HL-60 (cell line): ENCODE data around the gene SLC12A5.

ENCODE experiments used
- DNase-seq, 2 experiments: peaks; one replicate each; pipeline ENCODE4 v3.0.0-alpha.2; 2010 to 2020; ENCODE audit warnings: low read depth in 1 of 2, low spot score in 1 of 2
- H3K27ac ChIP-seq: fragments of 250-450 bp; sonication (Bioruptor Pico); replicated peaks from 2 replicates; pipeline ENCODE4 v1.5.1; 2020; ENCODE audit warnings: mild to moderate bottlenecking, moderate library complexity
- H3K27me3 ChIP-seq: fragments of 250-450 bp; sonication (Bioruptor Pico); 2 replicates; pipeline ENCODE4 v1.5.1; 2021; ENCODE audit warnings: mild to moderate bottlenecking, moderate library complexity; ENCODE audit not compliant: insufficient read depth, poor library complexity, severe bottlenecking
- H3K4me3 ChIP-seq: replicated peaks from 2 replicates; pipeline ENCODE4 v1.5.1; 2011; ENCODE audit warnings: mild to moderate bottlenecking, control low read depth, low read length; ENCODE audit not compliant: insufficient read depth
- CTCF ChIP-seq: IDR thresholded peaks from one replicate; pipeline ENCODE4 v1.5.1; 2011; ENCODE audit warnings: low read length, control low read depth, inconsistent platforms; ENCODE audit not compliant: insufficient read depth
- GABPA ChIP-seq: IDR thresholded peaks from 2 replicates; pipeline ENCODE4 v1.6.1; 2012; ENCODE audit warnings: low read depth
- POLR2AphosphoS5 ChIP-seq: IDR thresholded peaks from 2 replicates; pipeline ENCODE4 v1.6.1; 2012; ENCODE audit warnings: low read depth
- SPI1 ChIP-seq: IDR thresholded peaks from 2 replicates; pipeline ENCODE4 v1.6.1; 2012; ENCODE audit warnings: low read depth, mild to moderate bottlenecking, borderline replicate concordance
- TF ChIP-seq, protein P1 (sequence below): IDR thresholded peaks from 2 replicates; pipeline ENCODE4 v1.6.1; 2012; ENCODE audit warnings: low read depth; ENCODE audit not compliant: insufficient replicate concordance

SLC12A5 gene

DNA sequence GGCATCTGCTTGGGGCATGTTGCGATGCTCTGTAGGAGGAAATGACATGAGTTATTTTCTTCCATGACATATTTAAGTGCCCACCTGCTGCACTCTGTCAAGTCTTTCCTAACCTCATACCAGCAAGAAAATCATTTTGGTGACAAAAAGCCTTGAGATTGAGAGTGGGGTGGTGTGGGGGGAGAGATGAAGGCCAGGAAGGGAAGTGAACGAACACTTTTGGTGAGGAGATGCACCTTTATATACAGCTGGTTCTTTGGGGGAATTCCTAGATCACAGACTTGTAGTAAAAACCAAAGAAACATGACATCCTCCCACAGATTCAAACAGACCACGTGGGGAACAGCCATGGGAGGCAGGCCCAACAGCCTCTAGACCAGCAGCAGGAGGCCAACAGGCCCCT lies 34.6 kb downstream of the SLC12A5 start:
- Histone ChIP-seq H3K4me3 (no peak overlapping the region), H3K27me3 (no peaks in the 10 kb centered on the region), H3K27ac (no peak overlapping the region)
- no peak for DNase-seq
- TF ChIP-seq POLR2AphosphoS5, result no peak
- TF ChIP-seq, protein P1, sequence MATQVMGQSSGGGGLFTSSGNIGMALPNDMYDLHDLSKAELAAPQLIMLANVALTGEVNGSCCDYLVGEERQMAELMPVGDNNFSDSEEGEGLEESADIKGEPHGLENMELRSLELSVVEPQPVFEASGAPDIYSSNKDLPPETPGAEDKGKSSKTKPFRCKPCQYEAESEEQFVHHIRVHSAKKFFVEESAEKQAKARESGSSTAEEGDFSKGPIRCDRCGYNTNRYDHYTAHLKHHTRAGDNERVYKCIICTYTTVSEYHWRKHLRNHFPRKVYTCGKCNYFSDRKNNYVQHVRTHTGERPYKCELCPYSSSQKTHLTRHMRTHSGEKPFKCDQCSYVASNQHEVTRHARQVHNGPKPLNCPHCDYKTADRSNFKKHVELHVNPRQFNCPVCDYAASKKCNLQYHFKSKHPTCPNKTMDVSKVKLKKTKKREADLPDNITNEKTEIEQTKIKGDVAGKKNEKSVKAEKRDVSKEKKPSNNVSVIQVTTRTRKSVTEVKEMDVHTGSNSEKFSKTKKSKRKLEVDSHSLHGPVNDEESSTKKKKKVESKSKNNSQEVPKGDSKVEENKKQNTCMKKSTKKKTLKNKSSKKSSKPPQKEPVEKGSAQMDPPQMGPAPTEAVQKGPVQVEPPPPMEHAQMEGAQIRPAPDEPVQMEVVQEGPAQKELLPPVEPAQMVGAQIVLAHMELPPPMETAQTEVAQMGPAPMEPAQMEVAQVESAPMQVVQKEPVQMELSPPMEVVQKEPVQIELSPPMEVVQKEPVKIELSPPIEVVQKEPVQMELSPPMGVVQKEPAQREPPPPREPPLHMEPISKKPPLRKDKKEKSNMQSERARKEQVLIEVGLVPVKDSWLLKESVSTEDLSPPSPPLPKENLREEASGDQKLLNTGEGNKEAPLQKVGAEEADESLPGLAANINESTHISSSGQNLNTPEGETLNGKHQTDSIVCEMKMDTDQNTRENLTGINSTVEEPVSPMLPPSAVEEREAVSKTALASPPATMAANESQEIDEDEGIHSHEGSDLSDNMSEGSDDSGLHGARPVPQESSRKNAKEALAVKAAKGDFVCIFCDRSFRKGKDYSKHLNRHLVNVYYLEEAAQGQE, result no peak
- TF ChIP-seq GABPA, result no peak
- TF ChIP-seq CTCF, result no peak
- no peak for TF ChIP-seq SPI1

DNA sequence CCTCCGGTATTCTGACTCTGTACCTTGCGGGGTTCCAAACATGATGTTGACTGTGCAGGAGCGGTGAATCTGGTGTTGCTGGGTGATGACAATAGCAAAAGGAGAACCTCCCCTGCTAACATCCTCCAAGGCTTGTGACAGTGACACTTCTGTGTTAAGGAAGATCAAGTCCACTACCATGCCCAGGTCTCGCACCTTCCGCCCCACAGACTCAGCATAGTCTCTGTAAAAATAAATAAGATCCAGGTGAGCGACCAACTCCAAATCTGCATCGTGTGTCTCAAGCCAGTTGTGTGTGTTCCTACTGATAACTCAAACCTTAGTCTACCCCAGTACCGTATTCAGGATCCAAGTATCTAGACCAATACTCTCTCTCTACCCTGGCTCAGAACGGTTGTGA lies 36.0 kb downstream of the SLC12A5 start:
- H3K27ac ChIP-seq, result no peak overlapping the region
- no peak for DNase-seq
- H3K27me3 ChIP-seq, result no peaks in the 10 kb centered on the region
- TF ChIP-seq, protein P1, result no peak
- TF ChIP-seq SPI1 (no peak), POLR2AphosphoS5 (no peak), CTCF (no peak), GABPA (no peak)
- H3K4me3 ChIP-seq, result no peak overlapping the region

DNA sequence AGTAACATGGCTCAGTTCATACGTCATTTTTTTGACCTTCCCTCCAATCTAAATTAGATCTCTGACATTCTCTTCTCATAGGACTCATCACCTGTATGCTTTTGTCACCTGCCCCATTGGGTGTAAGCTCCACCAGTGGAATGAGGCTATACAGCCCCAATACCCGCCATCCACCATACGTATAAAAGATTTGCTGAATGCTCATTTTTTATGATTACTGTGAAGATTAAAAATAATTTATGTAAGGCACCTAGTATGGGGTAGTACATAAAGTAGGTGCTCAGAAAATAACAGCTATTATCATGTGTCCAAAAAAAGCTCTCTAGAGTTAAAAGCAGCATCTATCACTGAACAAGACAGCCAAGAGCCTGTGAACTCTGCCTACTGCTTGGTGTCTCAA lies 36.7 kb downstream of the SLC12A5 start:
- TF ChIP-seq CTCF, result no peak
- TF ChIP-seq POLR2AphosphoS5, result no peak
- no peak for TF ChIP-seq GABPA
- TF ChIP-seq, protein P1, result no peak
- no peak for TF ChIP-seq SPI1
- no peaks in the 10 kb centered on the region for H3K27me3 ChIP-seq
- no peak for DNase-seq
- H3K27ac ChIP-seq, result no peak overlapping the region
- H3K4me3 ChIP-seq, result no peak overlapping the region
